HK-2 (cell line): Measurements from ENCODE around the gene UBE2H.
"Not testable (repeated sequence)": the region's sequence is repeated elsewhere in the genome, so short reads cannot be mapped to it uniquely, and the experiment has no call there.

Source experiments
- DNase-seq: peaks from one replicate; pipeline ENCODE4 v3.0.0-alpha.2; 2018; ENCODE audit not compliant: unreplicated experiment

The UBE2H gene

GRCh38 chr7:129908181-129908580 lies 44.6 kb downstream of the UBE2H start:
- DNase-seq, result no peak

- no peak for DNase-seq
Observed at GRCh38 chr7:129907122-129907736, 45.5 kb downstream of the UBE2H start.

DNA sequence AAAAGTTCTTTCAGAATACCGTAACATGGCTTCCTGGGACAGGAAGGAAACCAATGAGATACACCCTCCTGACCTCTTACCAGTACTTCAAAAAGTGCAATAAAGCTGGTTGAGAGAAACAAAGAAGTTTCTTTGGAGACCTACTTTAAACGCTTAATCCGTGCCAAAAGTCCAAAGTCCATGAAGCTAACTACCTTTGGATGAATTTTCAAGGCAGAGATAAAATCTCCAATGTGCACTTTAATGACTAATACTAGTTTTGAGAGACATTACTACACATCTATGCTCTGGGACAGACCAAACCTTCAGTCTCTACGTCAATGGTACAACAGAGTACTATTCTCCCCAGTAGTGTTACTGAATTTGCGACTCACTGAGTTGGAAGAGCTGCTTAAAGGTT lies 46.1 kb downstream of the UBE2H start:
- no peak for DNase-seq

DNA sequence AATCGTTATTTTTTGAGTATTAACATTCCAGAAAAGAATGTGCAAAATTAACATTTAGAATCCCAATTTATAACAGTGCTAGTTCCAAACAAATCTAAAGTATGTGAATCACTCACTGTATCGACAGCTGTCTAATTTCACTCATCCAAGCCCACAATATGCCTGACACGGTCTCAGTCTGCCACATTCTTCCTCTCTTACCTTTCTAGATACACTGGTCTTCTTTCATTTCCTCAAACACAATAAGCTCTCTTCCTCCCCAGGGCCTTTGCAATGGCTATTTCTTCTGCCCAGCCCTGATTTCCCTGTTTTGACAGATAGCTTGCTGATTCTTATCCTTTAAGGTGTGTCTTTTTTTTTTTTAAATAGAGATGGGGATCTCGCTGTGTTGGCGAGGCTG lies 48.8 kb downstream of the UBE2H start:
- no peak for DNase-seq

DNA sequence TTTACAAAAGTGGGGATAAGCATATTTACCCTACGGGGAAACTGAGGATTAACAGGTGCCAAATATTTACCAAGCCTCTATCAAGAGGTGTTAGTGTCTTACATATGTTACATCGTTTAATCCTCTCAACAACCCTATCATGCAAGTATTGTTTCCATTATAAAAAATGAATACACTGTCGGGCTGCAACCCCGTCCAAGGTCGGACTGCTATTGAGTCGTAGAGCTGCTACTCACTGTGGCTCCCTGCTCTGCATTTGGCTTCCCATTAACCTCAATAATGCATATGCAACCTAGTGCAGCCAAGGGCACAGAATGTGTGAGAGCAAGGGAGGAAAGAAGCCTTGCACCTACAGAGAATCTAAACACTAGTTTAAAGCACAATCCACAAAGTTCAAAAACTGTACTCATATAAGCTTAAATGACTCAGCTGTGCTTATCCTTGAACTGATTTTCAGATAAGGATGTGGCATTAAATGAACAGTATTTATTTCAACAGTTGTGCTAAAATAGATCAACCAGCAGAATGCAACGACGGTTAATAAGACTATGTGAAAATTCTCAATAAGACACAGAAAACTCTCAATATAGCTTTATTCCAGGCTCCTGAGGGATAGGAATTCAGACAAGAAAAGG lies 49.9 kb downstream of the UBE2H start:
- DNase-seq, result no peak

- DNase-seq, result no peak
Observed at GRCh38 chr7:129898502-129899160, 54.1 kb downstream of the UBE2H start.

DNA sequence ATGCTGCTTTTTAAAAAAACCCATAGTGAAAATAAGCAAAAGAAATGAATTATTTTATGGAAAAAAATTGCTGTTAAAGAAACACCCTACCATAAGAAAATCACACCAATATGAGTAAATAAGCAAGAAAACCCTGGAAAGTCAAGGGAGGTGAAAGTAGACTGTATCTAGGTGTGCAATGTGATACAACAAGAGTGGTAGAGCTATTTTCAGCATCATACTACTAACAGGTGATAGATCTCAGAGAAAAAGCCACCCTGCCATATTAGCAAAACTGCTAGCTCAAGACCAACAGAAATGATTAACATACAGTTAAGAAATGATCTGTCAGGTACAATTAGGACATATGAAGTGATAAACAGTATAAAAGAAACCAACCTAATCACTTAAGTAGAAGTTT lies 54.8 kb downstream of the UBE2H start:
- DNase-seq, result no peak

DNA sequence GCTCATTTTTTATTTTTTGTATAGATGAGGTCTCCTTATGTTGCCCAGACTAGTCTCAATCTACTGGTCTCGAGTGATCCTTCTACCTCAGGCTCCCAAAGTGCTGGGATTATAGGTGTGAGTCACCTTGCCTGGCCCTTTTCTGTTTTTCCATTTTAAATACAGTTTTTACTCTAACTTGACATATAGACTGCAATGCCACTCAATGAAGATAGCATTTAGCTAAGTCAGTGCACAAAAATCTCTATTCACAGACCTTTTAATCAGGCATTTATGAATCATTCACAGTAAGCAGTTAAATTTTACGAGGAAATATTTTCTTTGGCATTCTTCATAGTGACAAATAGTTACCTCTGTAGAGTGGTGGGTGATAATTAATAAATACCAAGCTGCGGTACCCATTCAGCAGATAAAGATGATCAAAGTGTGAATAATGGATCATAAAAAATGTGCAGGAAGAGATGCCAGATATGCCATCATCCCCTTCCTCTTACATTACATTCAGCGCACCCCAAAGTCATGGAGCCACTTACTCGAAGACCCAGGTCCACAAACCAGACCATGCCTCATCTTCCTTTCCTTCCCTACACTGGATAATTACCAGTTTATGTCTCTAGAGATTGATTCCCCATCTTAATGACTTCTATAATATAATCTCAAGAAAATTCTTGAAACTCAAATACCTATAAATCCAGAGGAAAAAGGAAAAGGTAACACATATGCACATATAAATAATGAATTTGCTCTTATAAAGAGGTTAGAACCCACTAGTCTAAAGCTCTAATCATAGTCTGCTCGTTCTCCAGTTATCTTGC lies 56.0 kb downstream of the UBE2H start:
- no peak for DNase-seq

DNA sequence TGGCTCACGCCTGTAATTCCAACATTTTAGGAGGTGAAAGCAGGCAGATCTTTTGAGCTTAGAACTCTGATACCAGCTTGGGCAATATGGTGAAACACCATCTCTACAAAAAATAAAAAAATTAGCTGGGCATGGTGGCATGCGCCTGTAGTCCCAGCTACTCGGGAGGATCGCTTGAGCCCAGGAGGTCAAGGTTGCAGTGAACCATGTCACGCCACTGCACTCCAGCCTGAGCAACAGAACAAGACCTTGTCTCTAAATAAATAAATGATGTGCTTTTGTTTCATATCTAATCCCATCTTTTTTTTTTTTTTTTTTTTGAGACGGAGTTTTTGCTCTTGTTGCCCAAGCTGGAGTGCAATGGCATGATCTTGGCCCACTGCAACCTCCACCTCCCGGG lies 58.6 kb downstream of the UBE2H start:
- DNase-seq, result not testable (repeated sequence)

GRCh38 chr7:129890090-129890489 lies 62.7 kb downstream of the UBE2H start:
- DNase-seq, result no peak

DNA sequence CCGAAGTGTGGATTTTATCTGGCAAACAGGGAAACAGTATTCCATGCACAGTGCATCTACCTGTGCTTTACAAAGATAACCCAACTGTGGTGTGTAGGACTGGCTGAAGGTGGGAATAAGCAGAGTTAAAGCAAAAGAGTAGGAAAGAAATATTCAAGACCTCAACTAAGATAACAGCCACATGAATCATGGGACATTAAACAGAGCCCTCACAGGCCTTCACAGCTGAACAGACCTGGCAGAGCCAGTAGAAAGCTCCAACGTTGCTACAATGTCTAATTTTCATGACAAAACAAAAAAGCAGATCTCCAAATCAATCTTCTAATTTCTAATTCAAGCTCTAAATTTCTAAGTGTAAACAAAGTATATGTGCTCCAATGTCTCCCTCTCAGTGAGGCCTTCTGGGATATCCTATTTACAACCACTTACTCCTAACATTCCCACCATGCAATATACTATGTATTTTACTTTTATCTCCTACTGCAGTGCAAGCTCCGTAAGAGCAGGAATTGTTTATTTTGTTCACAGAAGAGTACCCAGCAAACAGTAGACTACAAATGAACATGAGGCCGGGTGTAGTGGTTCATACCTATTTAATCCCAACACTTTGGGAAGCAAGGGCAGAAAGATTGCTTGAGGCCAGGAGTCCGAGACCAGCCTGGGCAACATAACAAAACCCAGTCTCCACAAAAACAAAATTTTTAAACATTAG lies 63.5 kb downstream of the UBE2H start:
- DNase-seq, result no peak

- no peak for DNase-seq
Observed at GRCh38 chr7:129887865-129888264, 64.9 kb downstream of the UBE2H start.

DNA sequence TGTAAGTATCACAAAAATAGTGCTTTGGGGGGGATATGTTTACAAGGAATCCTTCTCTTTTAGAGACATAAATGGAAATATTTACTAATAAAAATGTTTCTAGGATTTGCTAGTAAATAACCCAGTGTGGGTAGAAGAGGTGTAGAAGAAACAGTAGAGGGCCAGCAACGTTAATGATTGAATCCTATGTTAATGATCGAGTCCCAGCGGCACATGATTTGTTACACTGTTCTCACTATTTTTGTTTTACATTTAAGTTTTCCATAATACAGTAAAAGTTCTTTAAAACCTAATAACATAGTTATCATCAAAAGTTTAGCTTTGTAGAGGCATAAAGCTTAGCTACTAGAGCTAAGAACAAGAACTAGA lies 66.0 kb downstream of the UBE2H start:
- no peak for DNase-seq

GRCh38 chr7:129886167-129886817 lies 66.5 kb downstream of the UBE2H start:
- DNase-seq, result no peak

DNA sequence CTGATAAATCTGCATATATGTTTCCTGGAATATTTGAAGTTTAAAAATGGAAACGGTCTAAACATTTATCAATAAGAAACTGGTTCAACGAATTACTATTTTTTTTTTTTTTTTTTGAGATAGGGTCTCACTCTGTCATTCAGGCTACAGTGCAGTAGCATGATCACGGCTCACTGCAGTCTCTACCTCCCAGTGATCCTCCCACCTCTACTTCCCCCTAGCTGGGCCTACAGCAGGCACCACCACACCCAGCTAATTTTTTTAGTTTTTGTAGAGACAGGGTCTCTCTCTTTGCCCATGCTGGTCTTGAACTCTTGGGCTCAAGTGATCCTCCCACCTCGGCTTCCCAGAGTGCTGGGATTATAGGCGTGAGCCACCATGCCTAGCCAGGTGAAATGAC lies 68.3 kb downstream of the UBE2H start:
- no peak for DNase-seq

DNA sequence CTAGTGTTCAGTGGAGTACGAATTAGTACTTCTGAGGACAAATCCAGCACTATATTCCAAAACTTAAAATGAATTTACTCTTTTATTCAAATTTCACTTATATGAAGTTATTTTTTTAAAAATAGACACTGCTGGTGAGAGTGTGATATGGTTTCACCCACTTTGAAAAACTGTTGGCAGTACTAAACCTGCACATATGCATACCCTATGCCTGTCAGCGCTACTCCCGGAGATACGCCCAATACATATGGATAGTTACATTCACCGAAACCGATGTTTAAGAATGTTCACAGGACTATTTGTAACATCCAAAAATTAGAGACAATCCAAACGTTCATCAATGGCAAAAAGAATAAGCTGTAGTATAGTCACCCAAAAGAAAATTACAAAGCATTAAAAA lies 69.6 kb downstream of the UBE2H start:
- DNase-seq, result no peak

DNA sequence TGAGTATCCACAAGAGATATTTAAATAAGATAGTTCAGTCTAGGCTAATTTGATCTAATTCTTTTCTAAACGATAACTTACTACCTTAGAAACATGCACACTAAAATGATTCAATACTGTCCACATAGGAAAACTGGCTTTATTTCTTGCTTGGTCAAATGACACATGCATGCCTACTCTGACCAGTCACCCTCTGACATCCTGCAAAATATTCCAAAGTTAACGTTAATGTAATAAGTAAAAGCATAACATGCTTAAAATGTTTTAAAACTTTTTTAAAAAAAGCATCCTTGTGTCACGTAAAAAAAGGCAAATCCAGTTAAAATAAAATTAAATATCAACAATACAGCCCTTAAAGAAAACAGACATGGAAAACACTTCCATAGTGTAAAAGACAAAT lies 70.2 kb downstream of the UBE2H start:
- no peak for DNase-seq

- DNase-seq, result no peak
Observed at GRCh38 chr7:129877146-129877792, 75.5 kb downstream of the UBE2H start.

DNA sequence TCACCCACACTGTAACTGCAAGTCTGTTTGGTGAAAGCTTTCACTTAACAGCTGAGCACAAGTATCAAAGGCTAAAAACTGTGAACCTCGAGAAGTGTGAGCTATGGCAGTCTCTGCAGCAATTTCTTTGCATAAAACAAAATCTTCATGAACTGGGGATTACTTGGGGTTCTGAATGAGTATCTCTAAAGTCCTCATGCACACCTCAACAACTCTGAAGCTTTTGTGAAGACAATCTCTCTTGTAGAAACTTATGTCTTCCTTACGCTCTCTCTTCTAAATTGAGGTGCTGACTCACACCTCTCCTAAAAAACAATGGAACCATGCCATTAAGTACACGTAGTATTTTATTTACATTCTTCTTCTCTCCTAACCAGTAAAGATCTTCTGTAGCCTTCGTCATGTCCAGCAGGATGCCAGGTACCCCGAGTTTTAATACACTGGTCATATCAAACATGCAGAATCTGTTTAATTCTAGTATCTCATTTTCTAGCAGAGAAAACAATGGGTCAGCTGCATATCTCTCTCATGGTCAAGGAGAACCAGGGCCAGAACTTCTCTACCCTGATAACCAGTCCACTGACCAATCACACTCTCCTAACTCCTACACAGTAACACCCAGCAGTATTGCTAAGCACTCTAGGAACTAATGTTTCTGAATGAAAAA lies 76.9 kb downstream of the UBE2H start:
- no peak for DNase-seq

GRCh38 chr7:129875160-129875559 lies 77.6 kb downstream of the UBE2H start:
- no peak for DNase-seq
